Aorta (tissue), 5 donors: ENCODE data around the gene STOML2. TPM values are rescaled to one million over a fixed set of nuclear protein-coding genes. Genes with fewer than 3 reads are reported as not detected.

Experiments
- ATAC-seq: fragments of 200-7000 bp; cut with Tn5 transposase; one replicate; pipeline ENCODE4 v1.9.1; 2022; ENCODE audit warnings: moderate library complexity; ENCODE audit not compliant: low FRiP score
- DNase-seq, 2 donors: peaks; one replicate each; pipeline ENCODE4 v3.0.0-alpha.2; 2020
- H3K27ac ChIP-seq, 2 donors: one replicate each; pipeline ENCODE4 v1.5.1; 2013; ENCODE audit warnings: low read length in 2 of 2, mild to moderate bottlenecking in 2 of 2, moderate library complexity in 2 of 2, control low read depth in 1 of 2, inconsistent platforms in 1 of 2, low read depth in 1 of 2
- H3K27me3 ChIP-seq, 2 donors: one replicate each; pipeline ENCODE4 v1.6.1; 2013; ENCODE audit warnings: control low read depth in 1 of 2, low read length in 1 of 2, mild to moderate bottlenecking in 1 of 2, moderate library complexity in 1 of 2; ENCODE audit not compliant: insufficient read depth in 2 of 2, control insufficient read depth in 1 of 2
- H3K36me3 ChIP-seq, 2 donors: one replicate each; pipeline ENCODE4 v1.6.1; 2013; ENCODE audit warnings: control low read depth in 1 of 2, low read length in 1 of 2, mild to moderate bottlenecking in 1 of 2; ENCODE audit not compliant: insufficient read depth in 2 of 2, control insufficient read depth in 1 of 2
- H3K4me1 ChIP-seq, 2 donors: one replicate each; pipeline ENCODE4 v1.6.1; 2013; ENCODE audit warnings: low read length in 2 of 2, control low read depth in 1 of 2, mild to moderate bottlenecking in 1 of 2, moderate library complexity in 1 of 2; ENCODE audit not compliant: insufficient read depth in 2 of 2, control insufficient read depth in 1 of 2
- H3K4me3 ChIP-seq, 2 donors: one replicate each; pipeline ENCODE4 v1.5.1; 2013; ENCODE audit warnings: low read length in 2 of 2, control low read depth in 1 of 2, mild to moderate bottlenecking in 1 of 2
- H3K9me3 ChIP-seq: one replicate; pipeline ENCODE4 v1.6.1; 2013; ENCODE audit warnings: mild to moderate bottlenecking, low read length; ENCODE audit not compliant: control insufficient read depth
- WGBS, 2 donors: extraction: QIAGEN DNeasy Blood & Tissue Kit; methylation state at CpG; one replicate each; pipeline ENCODE4 v1.1.7; 2013; 5-methylcytosine and 5-hydroxymethylcytosine counted together
- intact Hi-C, 2 donors: fragments of 100-400 bp; cut with DNase I; formaldehyde crosslinking; loops; one replicate each; pipeline versions ENCODE4 v1.14.2 to v1.15.0; 2022
- polyA plus RNA-seq, 2 donors: library from polyadenylated mRNA; stranded (reverse); fragments of 200-250 nt; gene quantifications; one replicate each; pipeline ENCODE4 v1.2.3, GENCODE V29; 2013
- total RNA-seq, 2 donors: library from RNA; stranded (reverse); fragmentation: NEBNext Ultra II Directional; extraction: Animal tissue kit (Norgen Biotek cat#: 25700); gene quantifications; one replicate each; pipeline ENCODE4 v1.2.1, GENCODE V29; 2021
- donor health status: healthy with polysubstance abuse.
- donor health status: Bipolar disorder and iron deficiency.
- donor health status: DM: no; HTN: no; CAD: no.
- donor health status: DM: no; HTN: no; CAD: no.
- donor health status: DM: yes; HTN: yes; CAD: no.

The STOML2 gene
- total and polyA plus RNA-seq, 4 donors: 47.2 to 85.3 (median 61.9) TPM

DNA sequence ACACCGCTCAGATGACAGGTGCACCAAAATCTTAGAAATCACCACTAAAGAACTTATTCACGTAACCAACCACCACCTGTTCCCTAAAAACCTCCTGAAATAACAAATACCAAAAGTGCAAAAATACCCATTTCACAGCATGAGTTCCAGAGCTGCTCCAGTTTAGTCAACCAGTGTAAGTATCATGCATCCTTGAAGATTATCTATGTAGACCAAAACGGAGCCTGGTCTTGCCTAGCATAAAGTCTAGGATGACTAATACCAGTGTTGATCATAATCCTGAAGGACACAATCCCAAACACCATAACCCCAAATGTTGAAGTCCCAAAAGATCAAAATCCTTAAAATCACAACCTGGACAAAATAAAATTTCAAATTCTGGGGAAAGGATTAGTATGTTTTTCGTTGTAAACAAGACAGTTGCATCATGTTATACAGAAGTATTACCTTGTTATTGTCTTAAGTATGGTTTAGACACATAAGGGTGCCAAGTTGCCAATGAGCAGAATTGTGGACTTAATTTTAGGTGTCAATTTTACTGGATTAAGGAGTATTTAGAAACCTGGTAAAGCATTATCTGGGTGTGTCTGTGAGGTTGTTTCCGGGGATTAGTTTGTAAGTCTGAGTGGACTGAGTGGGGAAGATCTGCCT, 48.6 kb downstream of the STOML2 start:
- ATAC-seq: no peak
- no peak for DNase-seq
- Histone ChIP-seq H3K27me3 (no peaks in the 10 kb centered on the region), H3K27ac (no peak overlapping the region), H3K4me3 (no peak overlapping the region), H3K4me1 (no peaks in the 10 kb centered on the region), H3K36me3 (peaks cover 5 to 13% of the 10 kb centered on the region in 2 donors), H3K9me3 (no peaks in the 10 kb centered on the region)
- 56 to 79% methylated on average over 5 of the region's 5 CpGs for WGBS, 2 donors
- intact Hi-C loops: loop anchor here in 1 of 2 donors (5.0 kb wide), 1 partner anchor 157 kb away; a partner anchor contains a TSS

DNA sequence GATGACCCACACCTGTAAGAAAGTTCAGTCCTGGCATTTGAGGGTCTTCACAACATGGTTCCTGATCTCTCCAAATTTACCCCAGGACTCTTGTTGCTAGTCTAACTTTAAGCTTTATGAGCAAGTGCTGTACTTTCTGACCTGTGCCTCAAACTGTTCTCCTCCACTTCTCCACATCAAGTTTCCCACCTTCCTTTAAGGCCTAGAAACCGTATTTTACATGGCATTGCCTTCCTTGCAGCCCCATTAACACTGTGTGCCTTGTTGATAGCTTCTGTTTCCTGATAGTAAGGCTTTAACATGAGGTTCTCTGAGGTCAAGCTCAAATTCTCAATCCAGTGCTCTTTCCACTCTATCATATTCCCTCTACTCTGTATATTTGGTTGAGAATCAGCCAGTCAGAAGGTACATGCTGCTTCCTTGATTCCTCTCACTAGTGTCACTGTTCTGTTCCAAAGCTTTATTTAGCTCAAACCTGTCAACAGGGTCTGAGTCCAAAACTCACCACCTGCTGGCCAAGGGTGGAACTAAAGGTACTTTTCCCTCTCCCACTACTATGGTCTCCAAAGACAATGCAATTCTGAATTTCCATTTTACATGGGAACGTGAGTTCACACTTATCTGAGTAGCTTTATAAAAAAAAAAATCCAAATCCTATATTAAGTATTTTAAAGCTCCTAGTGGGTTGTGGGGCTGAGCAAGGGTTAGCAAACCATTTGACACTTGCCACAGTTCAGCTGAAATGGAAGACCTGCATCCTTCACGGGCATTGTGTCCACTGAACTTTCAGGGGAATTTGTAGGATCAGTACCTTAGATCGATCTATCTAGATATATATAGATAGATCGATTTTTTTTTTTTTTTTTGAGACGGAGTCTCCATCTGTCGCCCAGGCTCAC, 51.6 kb downstream of the STOML2 start:
- Histone ChIP-seq H3K4me1 (no peaks in the 10 kb centered on the region), H3K27me3 (no peaks in the 10 kb centered on the region), H3K27ac (no peak overlapping the region), H3K4me3 (no peak overlapping the region), H3K9me3 (no peaks in the 10 kb centered on the region), H3K36me3 (no peaks in the 10 kb centered on the region)
- DNase-seq: no peak
- intact Hi-C loops: loop anchor here in 1 of 2 donors (5.0 kb wide), 1 partner anchor 154 kb away; a partner anchor contains a TSS
- 75 to 78% methylated on average over 7 of the region's 7 CpGs for WGBS, 2 donors
- no peak for ATAC-seq

Other genes starting within 250 kb of the STOML2 start
- gene PHF24, start 144.8 kb downstream of the STOML2 start, total RNA-seq: under 1 TPM; 0.57 to 0.88 TPM
- not detected for gene PHF24, start 144.8 kb downstream of the STOML2 start, polyA plus RNA-seq
- 10 to 100 TPM; 33.7 to 96.0 TPM for gene DNAJB5, start 113.4 kb downstream of the STOML2 start, total RNA-seq
- gene DNAJB5, start 113.4 kb downstream of the STOML2 start, polyA plus RNA-seq: 10 to 100 TPM; 15.7 to 29.2 TPM
- gene VCP, start 30.5 kb downstream of the STOML2 start, total RNA-seq: 100 to 1,000 TPM; 187 to 192 TPM
- gene VCP, start 30.5 kb downstream of the STOML2 start, polyA plus RNA-seq: 10 to 100 TPM; 50.5 to 70.9 TPM
- 10 to 100 TPM in 1 of 2 donors, 1 to 10 TPM in 1; 7.8 to 17.8 TPM for gene FANCG, start 23.2 kb downstream of the STOML2 start, total RNA-seq
- 10 to 100 TPM in 1 of 2 donors, 1 to 10 TPM in 1; 3.6 to 17.3 TPM for gene FANCG, start 23.2 kb downstream of the STOML2 start, polyA plus RNA-seq
- 10 to 100 TPM; 12.0 to 16.8 TPM for gene PIGO, start 6.5 kb downstream of the STOML2 start, total RNA-seq
- gene PIGO, start 6.5 kb downstream of the STOML2 start, polyA plus RNA-seq: 10 to 100 TPM in 1 of 2 donors, 1 to 10 TPM in 1; 8.8 to 22.5 TPM
- 10 to 100 TPM; 25.4 to 29.6 TPM for gene ATOSB, start 12.7 kb upstream of the STOML2 start, total RNA-seq
- gene ATOSB, start 12.7 kb upstream of the STOML2 start, polyA plus RNA-seq: 10 to 100 TPM; 11.8 to 34.0 TPM
- 10 to 100 TPM; 30.6 to 33.7 TPM for gene UNC13B, start 58.9 kb upstream of the STOML2 start, total RNA-seq
- 10 to 100 TPM in 1 of 2 donors, 1 to 10 TPM in 1; 8.0 to 30.0 TPM for gene UNC13B, start 58.9 kb upstream of the STOML2 start, polyA plus RNA-seq